ENCODE results near the gene AMOTL1.

GRCh38 chr11:94796190-94796580, 28.0 kb downstream of the AMOTL1 start:
- TF ChIP-seq GATA2 (IDR thresholded peaks at IDR 0.05; ENCODE audit: low read depth, low read length), result no peak
- TF ChIP-seq GATA3 (IDR thresholded peaks at IDR 0.05; ENCODE audit: low read depth, low read length), result no peak

Measured in SH-SY5Y (cell line).